ENCODE results near the gene CASZ1. TPM values are rescaled to one million over a fixed set of nuclear protein-coding genes. Genes with fewer than 3 reads are reported as not detected.

CASZ1 gene
- total RNA-seq, 1 donor: 0.09 TPM

GRCh38 chr1:10622910-10623685 lies 173.3 kb downstream of the CASZ1 start:
- no peak for TF ChIP-seq CTCF (IDR thresholded peaks at IDR 0.05; ENCODE audit: insufficient read depth, low read length)
- H3K4me3 ChIP-seq (ENCODE audit: low read depth, low read length): no peak overlapping the region
- DNase-seq (ENCODE audit: low read depth): no peak

- no peak overlapping the region for H3K4me3 ChIP-seq (ENCODE audit: low read depth, low read length)
- no peak for TF ChIP-seq CTCF (IDR thresholded peaks at IDR 0.05; ENCODE audit: insufficient read depth, low read length)
- no peak for DNase-seq (ENCODE audit: low read depth)
These were observed 174.5 kb downstream of the CASZ1 start for GRCh38 chr1:10621906-10622305.

- H3K4me3 ChIP-seq (ENCODE audit: low read depth, low read length): no peak overlapping the region
- no peak for TF ChIP-seq CTCF (IDR thresholded peaks at IDR 0.05; ENCODE audit: insufficient read depth, low read length)
- no peak for DNase-seq (ENCODE audit: low read depth)
These were observed 175.7 kb downstream of the CASZ1 start for GRCh38 chr1:10620776-10621175.

GRCh38 chr1:10617931-10618885 lies 178.2 kb downstream of the CASZ1 start:
- H3K4me3 ChIP-seq (ENCODE audit: low read depth, low read length): no peak overlapping the region
- no peak for DNase-seq (ENCODE audit: low read depth)
- no peak for TF ChIP-seq CTCF (IDR thresholded peaks at IDR 0.05; ENCODE audit: insufficient read depth, low read length)

GRCh38 chr1:10617318-10617717 lies 179.1 kb downstream of the CASZ1 start:
- no peak for TF ChIP-seq CTCF (IDR thresholded peaks at IDR 0.05; ENCODE audit: insufficient read depth, low read length)
- no peak overlapping the region for H3K4me3 ChIP-seq (ENCODE audit: low read depth, low read length)
- no peak for DNase-seq (ENCODE audit: low read depth)

GRCh38 chr1:10616696-10617095 lies 179.8 kb downstream of the CASZ1 start:
- no peak overlapping the region for H3K4me3 ChIP-seq (ENCODE audit: low read depth, low read length)
- TF ChIP-seq CTCF (IDR thresholded peaks at IDR 0.05; ENCODE audit: insufficient read depth, low read length): no peak
- DNase-seq (ENCODE audit: low read depth): no peak
